ENCODE data around the gene H2BK1.

- TF ChIP-seq CTCF (IDR thresholded peaks at IDR 0.05) (no peak), POLR2A (IDR thresholded peaks at IDR 0.05) (no peak), EP300 (IDR thresholded peaks at IDR 0.05) (no peak)
Measured at GRCh38 chr7:151176401-151176800, 33.9 kb downstream of the H2BK1 start.

Measured in gastroesophageal sphincter (tissue), 3 donors.